HEK293 (cell line): ENCODE measurements around the gene ASTN2.

Source experiments
- CTCF ChIA-PET: fragments of 350-600 bp; formaldehyde crosslinking; extraction: SDS; loops from one replicate; lab custom pipeline; 2021; ENCODE audit warnings: antibody characterized with exemption; lab: Yijun Ruan, JAX
- POLR2A ChIA-PET: fragments of 300-600 bp; formaldehyde crosslinking; extraction: SDS; loops from one replicate; lab custom pipeline; 2020; ENCODE audit warnings: antibody characterized with exemption, inconsistent platforms; lab: Yijun Ruan, JAX
- H3K27ac ChIP-seq: fragments of 200-500 bp; sonication (Bioruptor generic); 2 replicates; pipeline ENCODE4 v1.5.1; 2014; ENCODE audit warnings: low read depth, low read length, control low read depth, inconsistent platforms; ENCODE audit errors: extremely low read depth
- H3K36me3 ChIP-seq, 2 experiments: fragments of 200-500 bp in 1 of 2; sonication (Bioruptor generic) in 1 of 2; 1 replicate in 1 of 2; 2 replicates in 1 of 2; pipeline ENCODE4 v1.5.1; 2014 to 2017; ENCODE audit warnings: inconsistent platforms in 2 of 2, low read length in 2 of 2; ENCODE audit not compliant: control insufficient read depth in 2 of 2, insufficient read depth in 1 of 2
- H3K4me1 ChIP-seq: fragments of 200-500 bp; sonication (Bioruptor generic); 2 replicates; pipeline ENCODE4 v1.5.1; 2014; ENCODE audit warnings: mild to moderate bottlenecking, low read length, inconsistent platforms; ENCODE audit not compliant: control insufficient read depth, insufficient read depth
- H3K4me3 ChIP-seq: 2 replicates; pipeline ENCODE4 v1.5.1; 2011; ENCODE audit warnings: low read depth, mild to moderate bottlenecking, control low read depth, low read length, moderate library complexity
- H3K9me3 ChIP-seq: fragments of 200-500 bp; sonication (Bioruptor generic); 2 replicates; pipeline ENCODE4 v1.5.1; 2014; ENCODE audit warnings: low read depth, low read length, inconsistent platforms; ENCODE audit not compliant: control insufficient read depth, insufficient read depth
- BCL11A ChIP-seq: fragments of 450-650 bp; formaldehyde crosslinking; IDR thresholded peaks from 2 replicates; pipeline ENCODE4 v1.5.1; 2016; ENCODE audit warnings: low read depth, missing biosample characterization, missing genetic modification characterization
- GLI2 ChIP-seq: fragments of 450-650 bp; formaldehyde crosslinking; IDR thresholded peaks from 2 replicates; pipeline ENCODE4; 2017; ENCODE audit warnings: missing biosample characterization, missing genetic modification characterization, low read depth, borderline replicate concordance
- KLF9 ChIP-seq: fragments of 450-650 bp; formaldehyde crosslinking; IDR thresholded peaks from 2 replicates; pipeline ENCODE4 v1.5.1; 2016; ENCODE audit warnings: missing biosample characterization, missing genetic modification characterization, low read depth
- TCF7L2 ChIP-seq: IDR thresholded peaks from 2 replicates; pipeline ENCODE4 v1.6.1; 2011; ENCODE audit warnings: low read depth, mild to moderate bottlenecking, inconsistent platforms, low read length, moderate library complexity, borderline replicate concordance
- ZFHX2 ChIP-seq: fragments of 450-650 bp; formaldehyde crosslinking; conservative IDR thresholded peaks from 2 replicates; pipeline ENCODE4 v1.5.1; 2016; ENCODE audit warnings: missing biosample characterization, missing genetic modification characterization
- ZFP69B ChIP-seq: fragments of 450-650 bp; formaldehyde crosslinking; IDR thresholded peaks from 2 replicates; pipeline ENCODE4 v1.5.1; 2016; ENCODE audit warnings: missing biosample characterization, missing genetic modification characterization
- ZNF10 ChIP-seq: fragments of 450-650 bp; formaldehyde crosslinking; IDR thresholded peaks from 2 replicates; pipeline ENCODE4 v1.5.1; 2017; ENCODE audit warnings: missing biosample characterization, missing genetic modification characterization
- ZNF114 ChIP-seq: fragments of 450-650 bp; formaldehyde crosslinking; IDR thresholded peaks from 2 replicates; pipeline ENCODE4 v1.5.0; 2017; ENCODE audit warnings: missing biosample characterization, missing genetic modification characterization
- ZNF121 ChIP-seq: fragments of 450-650 bp; formaldehyde crosslinking; IDR thresholded peaks from 2 replicates; pipeline ENCODE4 v1.5.1; 2016; ENCODE audit warnings: missing biosample characterization, missing genetic modification characterization
- ZNF16 ChIP-seq: fragments of 450-650 bp; formaldehyde crosslinking; IDR thresholded peaks from 2 replicates; pipeline ENCODE4 v1.5.1; 2016; ENCODE audit warnings: low read depth, missing biosample characterization, missing genetic modification characterization
- ZNF175 ChIP-seq: fragments of 450-650 bp; formaldehyde crosslinking; IDR thresholded peaks from 2 replicates; pipeline ENCODE4 v1.5.1; 2016; ENCODE audit warnings: missing biosample characterization, missing genetic modification characterization
- ZNF341 ChIP-seq: fragments of 450-650 bp; formaldehyde crosslinking; IDR thresholded peaks from 2 replicates; pipeline ENCODE4; 2016; ENCODE audit warnings: low read depth, missing biosample characterization, missing genetic modification characterization
- ZNF37A ChIP-seq: fragments of 450-650 bp; IDR thresholded peaks from 2 replicates; pipeline ENCODE4 v1.5.1; 2018; ENCODE audit warnings: missing biosample characterization, missing genetic modification characterization
- ZNF549 ChIP-seq: fragments of 450-650 bp; IDR thresholded peaks from 2 replicates; pipeline ENCODE4 v1.5.1; 2018; ENCODE audit warnings: missing biosample characterization, missing genetic modification characterization, mild to moderate bottlenecking, inconsistent platforms, moderate library complexity
- ZNF561 ChIP-seq: fragments of 450-650 bp; IDR thresholded peaks from 2 replicates; pipeline ENCODE4 v1.5.1; 2018; ENCODE audit warnings: missing biosample characterization, missing genetic modification characterization, borderline replicate concordance
- ZNF624 ChIP-seq: fragments of 450-650 bp; formaldehyde crosslinking; IDR thresholded peaks from 2 replicates; pipeline ENCODE4 v1.5.1; 2017; ENCODE audit warnings: missing biosample characterization, missing genetic modification characterization
- ZNF670 ChIP-seq: fragments of 450-650 bp; formaldehyde crosslinking; IDR thresholded peaks from 2 replicates; pipeline ENCODE4 v1.5.1; 2016; ENCODE audit warnings: missing biosample characterization, missing genetic modification characterization, low read depth
- ZNF768 ChIP-seq: fragments of 450-650 bp; formaldehyde crosslinking; IDR thresholded peaks from 2 replicates; pipeline ENCODE4 v1.5.1; 2018; ENCODE audit warnings: missing biosample characterization, mild to moderate bottlenecking, missing genetic modification characterization
- ZNF843 ChIP-seq: fragments of 450-650 bp; formaldehyde crosslinking; IDR thresholded peaks from 2 replicates; pipeline ENCODE4 v1.5.1; 2016; ENCODE audit warnings: missing biosample characterization, missing genetic modification characterization
- TF ChIP-seq, protein P1 (sequence below): fragments of 450-650 bp; formaldehyde crosslinking; IDR thresholded peaks from 2 replicates; pipeline ENCODE4 v1.5.1; 2017; ENCODE audit warnings: missing biosample characterization, missing genetic modification characterization
- TF ChIP-seq, protein P2 (sequence below): fragments of 450-650 bp; formaldehyde crosslinking; IDR thresholded peaks from 2 replicates; pipeline ENCODE4 v1.5.1; 2016; ENCODE audit warnings: missing biosample characterization, missing genetic modification characterization
- TF ChIP-seq, protein P3 (sequence below): fragments of 450-650 bp; formaldehyde crosslinking; IDR thresholded peaks from 2 replicates; pipeline ENCODE4 v1.5.1; 2016; ENCODE audit warnings: missing biosample characterization, missing genetic modification characterization, borderline replicate concordance

Gene ASTN2

DNA sequence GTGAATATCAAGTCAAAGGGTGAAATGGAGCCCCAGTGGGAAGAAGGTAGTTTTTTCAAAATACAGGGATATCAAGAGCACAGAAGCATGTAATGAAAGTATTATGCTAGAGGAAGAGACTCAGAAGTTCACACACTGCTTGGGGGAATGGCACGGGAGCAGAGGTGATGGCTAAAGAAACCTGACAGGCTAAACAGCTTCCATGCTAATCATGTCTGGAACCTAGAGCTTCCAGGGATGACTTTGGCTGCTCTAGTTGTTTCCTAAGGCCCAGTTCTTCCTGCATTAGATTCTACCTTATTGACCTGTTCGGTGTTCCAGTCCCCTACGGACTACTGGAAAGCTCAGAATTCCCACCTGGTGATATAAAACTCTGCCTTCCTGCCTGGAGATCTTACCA lies 693.4 kb downstream of the ASTN2 start (continued):
- TF ChIP-seq ZNF768 (tag by site-specific recombination) (no peak), ZFP69B (tag by site-specific recombination) (no peak), TCF7L2 (no peak), ZNF175 (tag by site-specific recombination) (no peak)

DNA sequence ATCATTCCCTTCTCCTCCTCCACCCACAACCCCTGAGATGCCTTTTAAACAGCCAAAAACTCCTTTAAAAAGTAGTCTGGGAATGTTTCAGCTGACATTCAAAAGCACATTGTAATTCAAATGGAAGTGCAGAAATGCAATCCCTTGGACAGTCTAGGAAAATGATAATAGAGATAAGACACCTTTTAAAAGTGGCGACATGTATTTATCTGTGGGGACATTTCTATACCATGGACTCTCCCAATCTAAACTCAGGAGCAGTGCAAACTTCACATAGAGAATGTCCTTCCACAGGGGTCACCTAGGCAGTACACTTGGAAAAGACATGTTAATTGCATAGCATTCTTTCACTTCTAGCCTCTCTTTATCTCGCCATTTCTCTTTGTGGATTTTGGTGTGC lies 694.7 kb downstream of the ASTN2 start:
- TF ChIP-seq ZNF121 (no peak), ZNF549 (tag by site-specific recombination) (no peak), ZNF341 (no peak), ZNF114 (no peak), ZNF175 (tag by site-specific recombination) (no peak), ZNF624 (tag by site-specific recombination) (no peak), ZNF561 (no peak), BCL11A (no peak), ZNF10 (tag by site-specific recombination) (no peak), ZNF37A (tag by site-specific recombination) (no peak), ZFHX2 (tag by site-specific recombination) (no peak), ZNF843 (tag by site-specific recombination) (no peak), GLI2 (no peak), ZNF670 (tag by site-specific recombination) (no peak), ZNF16 (tag by site-specific recombination) (no peak), TCF7L2 (no peak), KLF9 (tag by site-specific recombination) (no peak)
- TF ChIP-seq, protein P1, sequence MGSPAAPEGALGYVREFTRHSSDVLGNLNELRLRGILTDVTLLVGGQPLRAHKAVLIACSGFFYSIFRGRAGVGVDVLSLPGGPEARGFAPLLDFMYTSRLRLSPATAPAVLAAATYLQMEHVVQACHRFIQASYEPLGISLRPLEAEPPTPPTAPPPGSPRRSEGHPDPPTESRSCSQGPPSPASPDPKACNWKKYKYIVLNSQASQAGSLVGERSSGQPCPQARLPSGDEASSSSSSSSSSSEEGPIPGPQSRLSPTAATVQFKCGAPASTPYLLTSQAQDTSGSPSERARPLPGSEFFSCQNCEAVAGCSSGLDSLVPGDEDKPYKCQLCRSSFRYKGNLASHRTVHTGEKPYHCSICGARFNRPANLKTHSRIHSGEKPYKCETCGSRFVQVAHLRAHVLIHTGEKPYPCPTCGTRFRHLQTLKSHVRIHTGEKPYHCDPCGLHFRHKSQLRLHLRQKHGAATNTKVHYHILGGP (tag by site-specific recombination): no peak
- TF ChIP-seq, protein P2, sequence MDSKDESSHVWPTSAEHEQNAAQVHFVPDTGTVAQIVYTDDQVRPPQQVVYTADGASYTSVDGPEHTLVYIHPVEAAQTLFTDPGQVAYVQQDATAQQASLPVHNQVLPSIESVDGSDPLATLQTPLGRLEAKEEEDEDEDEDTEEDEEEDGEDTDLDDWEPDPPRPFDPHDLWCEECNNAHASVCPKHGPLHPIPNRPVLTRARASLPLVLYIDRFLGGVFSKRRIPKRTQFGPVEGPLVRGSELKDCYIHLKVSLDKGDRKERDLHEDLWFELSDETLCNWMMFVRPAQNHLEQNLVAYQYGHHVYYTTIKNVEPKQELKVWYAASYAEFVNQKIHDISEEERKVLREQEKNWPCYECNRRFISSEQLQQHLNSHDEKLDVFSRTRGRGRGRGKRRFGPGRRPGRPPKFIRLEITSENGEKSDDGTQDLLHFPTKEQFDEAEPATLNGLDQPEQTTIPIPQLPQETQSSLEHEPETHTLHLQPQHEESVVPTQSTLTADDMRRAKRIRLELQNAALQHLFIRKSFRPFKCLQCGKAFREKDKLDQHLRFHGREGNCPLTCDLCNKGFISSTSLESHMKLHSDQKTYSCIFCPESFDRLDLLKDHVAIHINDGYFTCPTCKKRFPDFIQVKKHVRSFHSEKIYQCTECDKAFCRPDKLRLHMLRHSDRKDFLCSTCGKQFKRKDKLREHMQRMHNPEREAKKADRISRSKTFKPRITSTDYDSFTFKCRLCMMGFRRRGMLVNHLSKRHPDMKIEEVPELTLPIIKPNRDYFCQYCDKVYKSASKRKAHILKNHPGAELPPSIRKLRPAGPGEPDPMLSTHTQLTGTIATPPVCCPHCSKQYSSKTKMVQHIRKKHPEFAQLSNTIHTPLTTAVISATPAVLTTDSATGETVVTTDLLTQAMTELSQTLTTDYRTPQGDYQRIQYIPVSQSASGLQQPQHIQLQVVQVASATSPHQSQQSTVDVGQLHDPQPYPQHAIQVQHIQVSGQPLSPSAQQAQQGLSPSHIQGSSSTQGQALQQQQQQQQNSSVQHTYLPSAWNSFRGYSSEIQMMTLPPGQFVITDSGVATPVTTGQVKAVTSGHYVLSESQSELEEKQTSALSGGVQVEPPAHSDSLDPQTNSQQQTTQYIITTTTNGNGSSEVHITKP: no peak
- TF ChIP-seq, protein P3, sequence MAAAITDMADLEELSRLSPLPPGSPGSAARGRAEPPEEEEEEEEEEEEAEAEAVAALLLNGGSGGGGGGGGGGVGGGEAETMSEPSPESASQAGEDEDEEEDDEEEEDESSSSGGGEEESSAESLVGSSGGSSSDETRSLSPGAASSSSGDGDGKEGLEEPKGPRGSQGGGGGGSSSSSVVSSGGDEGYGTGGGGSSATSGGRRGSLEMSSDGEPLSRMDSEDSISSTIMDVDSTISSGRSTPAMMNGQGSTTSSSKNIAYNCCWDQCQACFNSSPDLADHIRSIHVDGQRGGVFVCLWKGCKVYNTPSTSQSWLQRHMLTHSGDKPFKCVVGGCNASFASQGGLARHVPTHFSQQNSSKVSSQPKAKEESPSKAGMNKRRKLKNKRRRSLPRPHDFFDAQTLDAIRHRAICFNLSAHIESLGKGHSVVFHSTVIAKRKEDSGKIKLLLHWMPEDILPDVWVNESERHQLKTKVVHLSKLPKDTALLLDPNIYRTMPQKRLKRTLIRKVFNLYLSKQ (tag by site-specific recombination): no peak
- TF ChIP-seq, all 188 proteins: peak for 0
- CTCF ChIA-PET: interaction anchor here (1.1 to 2.1 kb wide), 2 partner anchors 17 to 141 kb away, joined by 6 to 7 read pairs; no protein-coding TSS in a partner anchor
- POLR2A ChIA-PET: no interaction called here

More for the DNA sequence above, 694.7 kb downstream of the ASTN2 start:
- Histone ChIP-seq H3K36me3 (no peaks in the 10 kb centered on the region), H3K4me1 (no peaks in the 10 kb centered on the region), H3K4me3 (no peak overlapping the region), H3K9me3 (no peaks in the 10 kb centered on the region), H3K27ac (no peak overlapping the region)
